Measurements from ENCODE around the gene RXRA. TPM values are rescaled to one million over a fixed set of nuclear protein-coding genes. Genes with fewer than 3 reads are reported as not detected.
A peak's percentile ranks its signal among the peaks of the same experiment; 100 is the strongest.

The RXRA gene
- total RNA-seq, 1 donor from 2014 or later = 173 TPM

GRCh38 chr9:134469041-134469875 is 143.0 kb downstream of the RXRA start:
- peak; percentile 75 for DNase-seq (ENCODE audit: low spot score)

- DNase-seq (ENCODE audit: low spot score) = no peak
Observed at GRCh38 chr9:134472256-134472655, 146.0 kb downstream of the RXRA start.

- DNase-seq (ENCODE audit: low spot score) = no peak
Observed at GRCh38 chr9:134473141-134474054, 147.1 kb downstream of the RXRA start.

- no peak for DNase-seq (ENCODE audit: low spot score)
Observed at GRCh38 chr9:134474055-134474370, 147.8 kb downstream of the RXRA start.

GRCh38 chr9:134475011-134475790 is 148.9 kb downstream of the RXRA start:
- peak; percentile 88 for DNase-seq (ENCODE audit: low spot score)

GRCh38 chr9:134476272-134476941 is 150.2 kb downstream of the RXRA start:
- no peak for DNase-seq (ENCODE audit: low spot score)

GRCh38 chr9:134476942-134477335 is 150.7 kb downstream of the RXRA start:
- no peak for DNase-seq (ENCODE audit: low spot score)

- DNase-seq (ENCODE audit: low spot score) = no peak
Observed at GRCh38 chr9:134477342-134477925, 151.2 kb downstream of the RXRA start.

GRCh38 chr9:134477927-134478326 is 151.7 kb downstream of the RXRA start:
- DNase-seq (ENCODE audit: low spot score) = no peak

- no peak for DNase-seq (ENCODE audit: low spot score)
Observed at GRCh38 chr9:134481762-134482161, 155.5 kb downstream of the RXRA start.

GRCh38 chr9:134482226-134482625 is 156.0 kb downstream of the RXRA start:
- no peak for DNase-seq (ENCODE audit: low spot score)

GRCh38 chr9:134483361-134484184 is 157.3 kb downstream of the RXRA start:
- no peak for DNase-seq (ENCODE audit: low spot score)

- no peak for DNase-seq (ENCODE audit: low spot score)
Observed at GRCh38 chr9:134484479-134484878, 158.2 kb downstream of the RXRA start.

GRCh38 chr9:134485653-134486052 is 159.4 kb downstream of the RXRA start:
- no peak for DNase-seq (ENCODE audit: low spot score)

GRCh38 chr9:134486143-134486591 is 159.9 kb downstream of the RXRA start:
- DNase-seq (ENCODE audit: low spot score) = no peak

- no peak for DNase-seq (ENCODE audit: low spot score)
Observed at GRCh38 chr9:134486596-134486995, 160.3 kb downstream of the RXRA start.
